OCI-M2 (cell line): ENCODE measurements around the gene CLPTM1.

Experiments used
- DNase-seq: peaks from one replicate; lab custom pipeline; 2025; ENCODE audit not compliant: unreplicated experiment; lab: John Stamatoyannopoulos, UW

The CLPTM1 gene

DNA sequence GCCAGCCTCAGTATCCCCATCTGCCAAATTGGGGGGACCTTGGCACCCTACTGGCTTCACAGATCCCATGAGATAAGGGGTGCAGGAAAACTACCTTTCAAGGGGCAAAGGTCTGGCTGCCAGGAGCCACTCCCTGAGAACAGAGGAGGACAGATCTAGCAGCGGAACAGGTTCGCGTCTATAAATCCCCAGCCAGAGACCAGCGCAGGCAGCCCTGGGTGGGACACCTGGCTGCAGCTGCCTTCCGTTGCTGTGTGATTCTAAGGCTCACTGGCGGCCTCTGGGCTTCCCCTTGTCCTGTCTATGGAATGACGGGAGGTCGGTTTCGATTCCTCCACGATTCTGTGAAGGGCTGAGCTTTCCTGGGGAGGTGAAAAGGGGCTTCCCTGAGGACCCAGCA is 53.4 kb downstream of the CLPTM1 start:
- DNase-seq, result no peak

DNA sequence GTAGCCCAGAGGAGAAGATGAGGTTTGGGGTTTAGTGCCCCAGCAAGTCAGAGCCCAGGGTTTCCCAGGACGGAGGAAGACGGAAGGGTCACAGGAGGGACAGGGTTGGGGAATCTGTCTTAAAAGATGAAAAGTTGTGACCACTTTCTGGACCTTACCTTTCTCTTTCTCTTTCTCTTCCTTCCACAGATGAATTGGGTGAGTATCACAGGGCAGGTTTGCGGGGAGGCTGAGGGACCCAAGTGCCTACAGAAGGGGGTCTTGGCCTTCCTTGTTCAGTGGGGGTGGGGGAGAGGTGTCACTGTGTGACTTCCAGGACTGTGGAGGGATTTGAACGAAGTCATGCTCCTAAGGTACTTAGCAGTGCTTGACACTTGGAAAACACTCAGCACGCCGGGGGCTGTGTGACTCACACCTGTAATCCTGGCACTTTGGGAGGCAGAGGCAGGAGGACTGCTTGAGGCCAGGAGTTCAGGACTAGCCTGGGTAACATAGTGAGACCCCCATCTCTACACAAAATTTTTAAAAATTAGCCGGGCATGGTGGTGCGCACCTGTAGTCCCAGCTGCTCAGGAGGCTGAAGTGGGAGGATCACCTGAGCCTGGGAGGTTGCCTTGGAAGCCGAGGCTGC is 54.6 kb downstream of the CLPTM1 start:
- no peak for DNase-seq

DNA sequence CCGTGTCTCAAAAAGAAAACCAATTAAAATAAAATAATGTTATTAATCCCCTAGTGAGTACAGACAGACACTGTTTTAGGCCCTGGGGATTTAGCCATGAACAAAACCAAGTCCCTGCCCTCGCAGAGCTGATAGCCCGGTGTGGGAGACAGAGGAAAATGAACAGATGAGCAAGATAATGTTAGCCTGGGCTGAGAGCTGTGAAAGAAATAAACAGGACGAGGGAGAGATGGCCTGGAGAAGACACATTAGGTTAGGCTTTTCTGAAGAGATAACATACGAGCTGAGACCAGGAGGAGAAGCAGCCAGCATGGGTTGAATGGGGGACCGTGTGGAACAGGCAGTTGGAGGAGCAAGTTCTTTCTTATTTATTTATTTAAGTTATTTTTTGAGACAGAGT is 55.1 kb downstream of the CLPTM1 start:
- no peak for DNase-seq

DNA sequence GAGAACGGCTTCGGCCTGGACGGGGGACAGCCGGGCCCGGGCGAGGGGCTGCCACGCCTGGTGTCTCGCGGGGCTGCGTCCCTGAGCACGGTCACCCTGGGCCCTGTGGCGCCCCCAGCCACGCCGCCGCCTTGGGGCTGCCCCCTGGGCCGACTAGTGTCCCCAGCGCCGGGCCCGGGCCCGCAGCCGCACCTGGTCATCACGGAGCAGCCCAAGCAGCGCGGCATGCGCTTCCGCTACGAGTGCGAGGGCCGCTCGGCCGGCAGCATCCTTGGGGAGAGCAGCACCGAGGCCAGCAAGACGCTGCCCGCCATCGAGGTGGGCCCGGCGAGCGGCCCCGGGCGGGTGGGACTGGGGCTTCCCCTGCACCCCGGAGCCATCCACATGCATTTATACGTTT is 56.8 kb downstream of the CLPTM1 start:
- no peak for DNase-seq

DNA sequence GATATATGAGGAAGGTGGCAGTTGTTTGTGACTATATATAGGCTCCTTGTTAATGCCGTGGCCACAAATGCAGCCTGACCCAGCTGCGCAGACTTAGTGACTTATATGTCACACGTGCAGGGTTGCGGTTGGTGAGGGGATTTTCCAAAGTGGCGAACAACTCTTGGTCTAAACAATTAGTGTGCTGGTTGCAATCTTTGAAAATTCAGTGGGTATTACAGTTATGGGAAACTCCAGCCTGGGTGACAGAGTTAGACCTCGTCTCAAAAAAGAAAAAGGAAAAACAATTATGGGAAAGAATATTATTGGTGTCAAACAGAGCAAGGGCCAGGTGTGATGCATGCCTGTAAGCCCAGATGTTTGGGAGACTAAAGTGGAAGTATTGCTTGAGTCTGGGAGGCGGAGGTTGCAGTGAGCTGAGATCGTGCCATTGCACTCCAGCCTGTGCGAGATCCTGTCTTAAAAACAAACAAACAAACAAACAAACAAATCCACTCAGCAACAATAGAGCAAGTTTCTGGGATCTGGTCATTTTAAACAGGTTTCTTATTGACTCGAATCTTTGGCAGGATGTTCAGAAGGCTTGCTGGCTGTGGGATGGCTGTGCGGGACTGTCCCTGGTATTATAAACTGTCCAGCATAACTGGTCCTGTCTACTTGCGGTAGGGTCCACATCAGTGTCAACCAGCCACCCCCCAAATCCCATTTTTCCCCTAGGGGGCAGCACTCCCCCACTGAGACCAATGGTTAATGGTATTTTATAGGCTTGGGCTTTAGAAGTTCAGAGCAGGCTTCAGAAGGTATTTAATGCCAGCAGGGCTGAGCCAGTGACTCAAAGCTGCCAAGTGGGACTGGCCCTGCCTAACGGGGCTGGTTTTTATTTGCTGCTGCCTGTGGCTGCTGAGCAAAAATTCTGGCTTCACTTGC is 61.5 kb downstream of the CLPTM1 start:
- DNase-seq, result no peak

GRCh38 chr19:45019187-45019586 is 64.0 kb downstream of the CLPTM1 start:
- no peak for DNase-seq

DNA sequence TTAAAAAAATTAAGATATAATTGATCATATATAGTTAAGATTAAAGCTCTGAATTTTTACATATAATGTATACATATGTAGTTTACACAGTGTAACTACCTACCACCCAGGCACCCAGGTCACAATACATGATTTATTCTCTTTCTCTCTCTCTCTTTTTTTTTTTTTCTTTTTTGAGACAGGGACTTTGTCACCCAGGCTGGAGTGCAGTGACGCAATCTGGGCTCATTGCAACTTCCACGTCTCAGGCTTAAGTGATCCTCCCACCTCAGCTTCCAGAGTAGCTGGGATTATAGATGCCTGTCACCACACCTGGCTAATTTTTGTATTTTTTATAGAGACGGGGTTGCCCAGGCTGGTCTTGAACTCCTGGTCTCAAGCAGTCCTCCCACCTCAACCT is 64.9 kb downstream of the CLPTM1 start:
- DNase-seq, result no peak

DNA sequence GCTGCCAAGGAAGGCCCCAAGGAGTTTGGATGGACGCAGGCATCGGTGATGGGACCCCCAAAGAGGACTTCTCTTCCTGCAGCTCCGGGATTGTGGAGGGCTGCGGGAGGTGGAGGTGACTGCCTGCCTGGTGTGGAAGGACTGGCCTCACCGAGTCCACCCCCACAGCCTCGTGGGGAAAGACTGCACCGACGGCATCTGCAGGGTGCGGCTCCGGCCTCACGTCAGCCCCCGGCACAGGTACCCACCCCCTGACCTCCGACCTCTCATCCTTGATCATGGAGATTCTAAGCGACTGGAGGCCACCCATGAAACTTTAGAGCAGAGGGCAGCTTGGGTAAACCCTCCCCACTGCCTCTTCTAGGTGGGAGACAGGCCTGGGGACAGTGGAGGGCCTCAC is 66.8 kb downstream of the CLPTM1 start:
- no peak for DNase-seq

DNA sequence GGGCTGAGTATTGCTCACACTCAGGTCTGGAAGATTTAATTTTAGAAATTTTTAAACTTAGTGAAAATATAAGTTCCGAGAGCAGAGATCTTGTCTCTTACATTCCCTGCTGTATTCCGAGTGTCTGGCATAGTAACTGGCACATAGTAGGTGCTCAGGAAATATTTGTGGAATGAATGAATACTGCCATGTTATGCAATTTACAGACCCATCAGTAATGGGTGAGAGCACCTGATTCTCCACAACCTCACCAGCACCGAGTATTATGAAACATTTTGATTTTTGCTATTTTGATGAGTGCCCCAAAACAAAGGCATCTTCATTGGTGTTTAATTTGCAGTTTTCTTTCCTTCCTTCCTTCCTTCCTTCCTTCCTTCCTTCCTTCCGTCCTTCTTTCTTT is 67.9 kb downstream of the CLPTM1 start:
- DNase-seq, result no peak

GRCh38 chr19:45025264-45025663 is 70.1 kb downstream of the CLPTM1 start:
- DNase-seq, result no peak

DNA sequence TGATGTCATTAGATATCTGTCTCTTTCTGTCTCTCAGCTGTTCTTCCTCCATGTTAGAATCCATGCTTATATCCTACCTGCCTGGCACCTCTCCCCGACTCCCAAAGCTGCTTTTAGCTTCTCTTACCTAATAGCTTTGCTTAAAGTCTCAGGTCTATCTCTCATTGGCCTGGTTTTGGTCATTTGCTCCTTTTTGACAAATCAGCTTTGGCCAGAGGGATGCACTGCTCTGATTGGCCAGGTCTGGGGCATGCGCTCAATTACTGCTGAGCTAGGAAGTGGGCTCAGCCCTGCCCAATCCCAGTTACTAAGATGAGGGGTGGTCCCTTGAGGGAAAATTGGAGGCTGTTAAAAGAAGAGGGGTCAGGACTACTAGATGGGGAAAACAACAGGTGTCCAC is 72.2 kb downstream of the CLPTM1 start:
- no peak for DNase-seq

- no peak for DNase-seq
Measured at GRCh38 chr19:45030825-45031224, 75.6 kb downstream of the CLPTM1 start.

- DNase-seq, result no peak
Measured at GRCh38 chr19:45032421-45032820, 77.2 kb downstream of the CLPTM1 start.

DNA sequence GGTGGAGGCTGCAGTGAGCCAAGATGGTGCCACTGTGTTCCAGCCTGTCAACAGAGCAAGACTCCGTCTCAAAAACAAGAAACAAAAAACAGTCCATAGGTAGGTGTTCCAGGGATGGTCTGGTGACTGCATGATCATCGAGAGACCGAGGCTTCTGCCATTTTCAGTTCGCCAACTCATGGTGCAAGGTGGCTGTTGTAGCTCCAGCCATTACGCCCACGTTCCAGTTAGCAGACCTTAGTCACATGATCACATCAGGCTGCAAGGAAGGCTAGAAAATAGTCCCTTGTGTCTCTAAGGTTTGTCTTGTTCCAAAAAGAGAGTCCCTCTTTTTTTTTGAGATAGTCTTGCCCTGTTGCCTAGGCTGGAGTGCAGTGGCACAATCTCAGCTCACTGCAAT is 80.6 kb downstream of the CLPTM1 start:
- DNase-seq, result no peak

- no peak for DNase-seq
Measured at GRCh38 chr19:45037393-45038169, 82.4 kb downstream of the CLPTM1 start.

- DNase-seq, result peak; percentile 28
Measured at GRCh38 chr19:45038931-45039893, 84.0 kb downstream of the CLPTM1 start, which contains the start of gene CLASRP. Gene CLASRP, plus strand, starts transcription at chr19:45039045. Its CDS starts 1,168 bp downstream, at chr19:45040213.

- no peak for DNase-seq
Measured at GRCh38 chr19:45040059-45040771, 85.0 kb downstream of the CLPTM1 start.

DNA sequence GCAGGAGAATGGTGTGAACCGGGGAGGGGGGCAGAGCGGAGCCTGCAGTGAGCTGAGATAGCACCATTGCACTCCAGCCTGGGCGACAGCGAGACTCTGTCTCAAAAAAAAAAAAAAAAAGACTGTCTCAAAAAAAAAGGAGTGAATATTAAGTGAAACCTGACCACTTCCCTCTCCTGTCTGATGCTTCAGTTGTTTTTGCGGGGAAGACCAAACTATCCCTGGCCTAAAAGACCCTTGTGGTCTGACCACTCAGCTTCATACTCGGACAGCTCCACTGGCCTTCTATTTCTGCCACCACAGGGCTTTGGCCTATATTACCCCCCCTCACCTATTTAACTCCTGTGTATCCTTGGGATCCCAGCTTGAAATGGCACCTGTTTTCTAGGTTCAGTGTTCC is 85.9 kb downstream of the CLPTM1 start:
- DNase-seq, result no peak
